Urothelium cell line (cell line): ENCODE data around the gene CDC14A.
"Not testable (repeated sequence)": the region's sequence is repeated elsewhere in the genome, so short reads cannot be mapped to it uniquely, and the experiment has no call there.

Experiments used
- DNase-seq: peaks from one replicate; pipeline ENCODE4 v3.0.0; 2011; ENCODE audit warnings: low spot score, mixed read lengths
- FAIRE-seq: peaks from 2 replicates; lab custom pipeline; 2011; peaks lifted over from hg19 to GRCh38; lab: Jason Lieb, UNC

The CDC14A gene

DNA sequence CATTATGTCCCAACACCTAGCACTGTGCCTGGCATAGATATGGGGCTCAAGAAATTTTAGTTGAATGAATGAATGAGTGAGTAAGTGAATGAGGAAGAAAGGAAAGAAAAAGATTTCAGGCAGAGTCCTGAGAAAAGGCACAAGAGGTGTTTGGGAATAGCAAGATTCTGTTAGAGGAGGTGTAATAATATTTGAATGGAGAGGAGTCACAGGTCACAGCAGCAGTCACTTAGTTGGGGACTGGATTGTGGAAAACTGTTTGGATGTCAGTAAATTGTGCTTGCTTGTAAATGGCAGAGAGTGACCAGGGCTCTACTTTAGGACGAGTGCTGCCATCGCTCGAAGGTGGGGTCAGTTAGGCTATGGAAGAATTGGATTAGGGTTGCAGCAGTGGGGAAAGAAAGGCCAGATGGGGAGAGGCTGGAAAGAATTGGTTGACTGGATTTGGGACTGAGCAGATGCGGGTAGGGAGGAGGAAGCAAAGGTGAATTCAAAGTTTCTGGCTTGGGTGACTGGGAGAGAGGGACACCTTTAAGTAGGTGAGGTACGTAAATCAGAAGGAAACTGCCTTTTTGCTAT is 9.3 kb downstream of the CDC14A start:
- DNase-seq (no peak), FAIRE-seq (no peak)

DNA sequence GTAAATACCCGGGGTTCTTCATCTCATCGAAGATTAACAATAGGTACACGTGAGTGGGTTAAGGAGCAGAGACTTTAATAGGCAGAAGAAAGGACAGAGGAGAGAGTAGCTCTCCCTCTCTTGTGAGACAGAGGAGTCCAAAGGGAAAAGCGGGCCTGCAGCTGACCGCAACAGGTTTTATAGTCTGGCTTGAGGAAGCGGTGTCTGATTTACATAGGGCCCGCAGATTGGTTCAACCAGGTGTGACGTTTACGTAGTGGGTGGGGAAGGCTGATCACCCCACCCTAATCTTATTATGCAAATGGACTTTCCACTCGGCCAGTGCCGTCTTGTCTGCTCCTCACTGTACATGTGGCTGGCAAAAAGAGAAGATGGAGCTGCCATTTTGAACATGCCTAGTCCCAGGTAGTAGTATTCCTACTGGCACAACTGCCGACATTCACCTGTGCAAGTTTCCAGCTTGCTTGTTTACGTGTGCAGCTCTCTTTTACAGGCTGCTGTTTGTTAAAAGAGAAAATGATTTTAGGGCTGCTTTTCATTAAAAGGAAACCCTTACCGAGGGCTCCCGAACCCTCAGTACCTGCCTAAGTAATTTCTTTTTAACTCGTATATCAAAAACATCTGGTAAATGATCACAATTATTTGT is 10.6 kb downstream of the CDC14A start:
- DNase-seq: no peak
- no peak for FAIRE-seq

DNA sequence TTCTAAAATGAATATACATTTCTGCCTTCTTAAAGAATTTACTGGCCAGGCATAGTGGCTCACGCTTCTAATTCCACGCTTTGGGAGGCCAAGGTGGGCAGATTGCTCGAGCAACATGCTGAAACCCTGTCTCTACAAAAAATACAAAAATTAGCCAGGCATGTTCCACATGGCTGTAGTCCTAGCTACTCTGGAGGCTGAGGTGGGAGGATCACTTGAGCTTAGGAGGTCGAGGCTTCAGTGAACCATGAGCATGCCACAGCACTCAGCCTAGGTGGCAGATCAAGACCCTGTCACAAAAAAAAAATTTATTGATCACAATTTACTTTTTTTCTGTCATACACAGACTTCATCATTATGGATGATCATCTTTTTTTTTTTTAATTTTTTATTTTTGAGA is 11.5 kb downstream of the CDC14A start:
- no peak for FAIRE-seq

DNA sequence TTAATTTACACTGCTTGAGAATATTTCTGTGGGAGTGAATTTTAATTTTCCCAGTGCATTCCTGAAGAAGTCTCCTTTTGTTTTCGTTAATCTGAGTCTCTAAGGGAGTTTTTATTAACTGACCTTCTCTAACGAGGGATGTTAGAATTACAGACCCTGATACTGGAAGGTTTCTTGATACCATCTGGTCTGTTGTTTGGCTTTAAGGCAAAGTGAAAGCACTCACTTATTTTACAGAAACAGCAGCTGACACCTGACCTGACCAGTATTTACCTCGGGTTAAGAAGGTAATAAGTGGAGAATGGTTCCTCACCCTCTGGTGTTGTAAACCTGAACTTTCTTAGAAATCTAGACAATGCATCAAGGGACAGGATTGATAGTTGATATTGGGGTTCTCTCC is 12.4 kb downstream of the CDC14A start:
- FAIRE-seq (no peak), DNase-seq (no peak)

More for the DNA sequence above, 11.5 kb downstream of the CDC14A start:
- no peak for DNase-seq

DNA sequence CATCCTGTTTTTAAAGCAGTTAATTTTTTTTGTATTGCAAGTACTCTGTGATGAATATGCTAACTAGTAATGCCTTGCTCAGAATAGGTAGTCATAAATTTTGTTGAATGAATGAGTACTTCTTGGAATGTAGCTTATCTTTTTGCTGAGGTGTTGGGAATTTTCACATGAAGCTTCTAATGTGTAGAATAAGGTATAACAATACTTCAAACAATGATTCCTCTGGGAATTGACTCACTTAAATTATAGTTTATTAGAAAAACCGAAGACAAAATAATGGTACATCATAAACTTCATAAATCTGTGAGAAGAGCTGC is 13.9 kb downstream of the CDC14A start:
- no peak for FAIRE-seq
- DNase-seq: no peak

DNA sequence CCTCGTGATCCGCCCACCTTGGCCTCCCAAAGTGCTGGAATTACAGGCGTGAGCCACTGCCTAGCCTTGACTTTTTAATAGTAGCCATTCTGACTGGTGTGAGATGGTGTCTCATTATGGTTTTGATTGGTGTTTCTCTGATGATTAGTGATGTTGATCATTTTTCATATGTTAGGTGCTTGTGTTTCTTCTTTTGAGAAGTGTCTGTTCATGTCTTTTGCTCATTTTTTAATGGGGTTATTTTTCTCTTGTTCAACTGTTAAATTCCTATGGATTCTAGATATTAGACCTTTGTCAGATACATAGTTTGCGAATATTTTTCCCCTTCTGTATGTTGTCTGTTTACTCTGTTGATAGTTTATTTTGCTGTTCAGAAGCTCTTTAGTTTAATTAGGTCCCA is 17.0 kb downstream of the CDC14A start:
- not testable (repeated sequence) for DNase-seq, FAIRE-seq

DNA sequence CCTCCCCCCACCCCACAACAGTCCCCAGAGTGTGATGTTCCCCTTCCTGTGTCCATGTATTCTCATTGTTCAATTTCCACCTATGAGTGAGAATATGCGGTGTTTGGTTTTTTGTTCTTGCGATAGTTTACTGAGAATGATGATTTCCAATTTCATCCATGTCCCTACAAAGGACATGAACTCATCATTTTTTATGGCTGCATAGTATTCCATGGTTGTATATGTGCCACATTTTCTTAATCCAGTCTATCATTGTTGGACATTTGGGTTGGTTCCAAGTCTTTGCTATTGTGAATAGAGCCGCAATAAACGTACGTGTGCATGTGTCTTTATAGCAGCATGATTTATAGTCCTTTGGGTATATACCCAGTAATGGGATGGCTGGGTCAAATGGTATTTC is 21.6 kb downstream of the CDC14A start:
- not testable (repeated sequence) for DNase-seq, FAIRE-seq

DNA sequence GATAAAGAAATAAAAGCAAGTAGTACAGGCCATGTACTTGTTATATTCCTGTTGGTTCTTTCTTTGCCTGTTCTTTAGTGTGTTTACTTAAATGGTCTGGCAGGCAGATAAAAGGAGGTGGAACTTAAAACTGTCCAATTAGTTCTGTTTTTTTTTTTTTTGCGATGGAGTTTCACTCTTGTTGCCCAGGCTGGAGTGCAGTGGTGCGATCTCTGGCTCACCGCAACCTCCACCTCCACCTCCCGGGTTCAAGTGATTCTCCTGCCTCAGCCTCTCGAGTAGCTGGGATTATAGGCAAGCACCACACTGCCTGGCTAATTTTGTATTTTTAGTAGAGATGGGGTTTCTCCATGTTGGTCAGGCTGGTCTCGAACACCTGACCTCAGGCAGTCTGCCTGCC is 24.6 kb downstream of the CDC14A start:
- not testable (repeated sequence) for FAIRE-seq, DNase-seq

DNA sequence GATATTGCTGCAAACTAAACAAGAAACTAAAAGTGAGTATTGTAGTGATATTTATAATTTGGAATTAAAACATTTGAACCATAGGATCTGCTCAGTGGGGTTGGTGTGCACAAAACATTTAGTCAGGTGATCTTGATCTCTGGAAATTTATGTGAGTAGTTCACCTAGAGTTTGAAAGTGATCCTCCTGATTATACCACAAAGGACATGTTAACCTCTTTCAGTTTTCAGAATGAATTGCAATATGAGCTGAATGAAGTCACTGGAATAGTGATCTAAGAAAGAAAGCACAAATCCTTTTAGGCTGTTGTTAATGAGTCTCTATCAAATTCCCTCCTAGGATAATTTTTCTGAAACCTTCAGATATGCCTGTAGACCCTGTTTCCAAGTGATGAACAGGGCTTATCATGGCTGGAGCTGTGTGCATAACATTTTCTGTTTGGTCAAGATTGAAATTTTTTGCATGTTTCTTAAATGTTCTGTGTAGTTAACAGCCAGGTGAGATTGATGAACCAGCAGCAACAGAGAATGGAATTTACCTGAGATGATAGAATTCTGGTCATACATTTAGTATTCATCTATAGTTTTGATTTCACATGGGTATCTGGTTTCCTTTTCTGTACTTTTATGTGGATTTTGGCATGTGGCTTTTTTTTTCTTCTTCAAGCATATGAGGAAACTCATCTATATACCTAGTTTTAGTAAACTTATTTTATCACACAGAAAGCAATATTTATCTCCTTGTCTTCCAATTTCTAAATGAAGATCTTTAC is 25.5 kb downstream of the CDC14A start:
- FAIRE-seq: no peak
- no peak for DNase-seq

DNA sequence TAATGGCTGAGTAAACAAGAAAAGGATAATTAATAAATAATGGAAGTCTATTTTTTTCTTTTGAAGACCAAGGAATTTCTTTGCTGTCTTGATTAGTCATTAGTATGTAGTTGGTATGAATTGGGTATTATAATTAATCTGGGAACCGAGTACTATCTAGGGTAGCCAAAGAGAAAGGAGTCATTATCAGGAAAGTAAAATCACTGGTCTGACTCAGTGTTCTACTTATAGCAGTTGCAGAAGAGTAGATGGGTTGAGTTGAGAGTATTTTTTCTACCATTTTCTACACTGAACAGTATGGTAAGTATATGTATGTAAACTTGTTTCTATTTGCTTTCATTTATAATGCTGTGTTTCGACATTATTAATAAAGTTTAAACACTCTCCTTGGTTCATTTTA is 26.6 kb downstream of the CDC14A start:
- FAIRE-seq (no peak), DNase-seq (no peak)

DNA sequence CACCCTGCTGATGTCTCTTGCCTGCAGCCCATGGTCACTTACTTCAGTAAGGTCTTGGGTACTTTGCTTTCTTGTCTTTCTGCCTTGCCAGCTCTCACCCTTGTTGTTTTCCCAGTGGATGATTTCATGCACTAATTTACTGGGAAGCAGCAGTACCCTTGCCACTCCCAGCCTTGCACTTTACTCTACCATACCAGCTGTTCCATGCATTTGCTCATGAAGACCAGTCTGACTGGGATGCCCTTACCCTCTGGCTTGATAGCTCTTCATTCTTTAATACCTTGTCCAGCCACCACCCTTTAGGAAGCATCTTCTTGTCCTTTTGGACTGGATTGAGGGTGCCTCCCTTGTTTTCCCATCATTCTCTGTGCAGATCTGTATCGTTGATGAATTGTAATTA is 28.3 kb downstream of the CDC14A start:
- DNase-seq (no peak), FAIRE-seq (no peak)

DNA sequence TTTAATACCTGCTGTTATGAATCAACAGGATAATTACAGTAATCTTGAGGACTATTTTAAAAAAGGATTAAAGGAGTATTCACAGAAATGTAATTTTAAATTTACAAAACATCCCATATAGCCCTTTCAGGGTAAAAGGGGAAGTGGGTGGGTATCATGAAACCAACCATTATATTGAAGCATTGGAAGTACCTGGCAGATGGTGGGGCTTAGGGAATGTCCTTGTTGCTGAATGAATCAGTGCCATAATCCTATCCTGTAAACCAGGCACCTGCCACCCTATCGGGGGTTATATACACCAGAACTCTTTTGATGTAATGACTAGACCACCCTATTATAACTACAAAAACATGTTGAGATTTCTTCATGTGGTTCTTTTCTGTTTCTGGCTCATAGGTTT is 30.4 kb downstream of the CDC14A start:
- FAIRE-seq: no peak
- DNase-seq: no peak

DNA sequence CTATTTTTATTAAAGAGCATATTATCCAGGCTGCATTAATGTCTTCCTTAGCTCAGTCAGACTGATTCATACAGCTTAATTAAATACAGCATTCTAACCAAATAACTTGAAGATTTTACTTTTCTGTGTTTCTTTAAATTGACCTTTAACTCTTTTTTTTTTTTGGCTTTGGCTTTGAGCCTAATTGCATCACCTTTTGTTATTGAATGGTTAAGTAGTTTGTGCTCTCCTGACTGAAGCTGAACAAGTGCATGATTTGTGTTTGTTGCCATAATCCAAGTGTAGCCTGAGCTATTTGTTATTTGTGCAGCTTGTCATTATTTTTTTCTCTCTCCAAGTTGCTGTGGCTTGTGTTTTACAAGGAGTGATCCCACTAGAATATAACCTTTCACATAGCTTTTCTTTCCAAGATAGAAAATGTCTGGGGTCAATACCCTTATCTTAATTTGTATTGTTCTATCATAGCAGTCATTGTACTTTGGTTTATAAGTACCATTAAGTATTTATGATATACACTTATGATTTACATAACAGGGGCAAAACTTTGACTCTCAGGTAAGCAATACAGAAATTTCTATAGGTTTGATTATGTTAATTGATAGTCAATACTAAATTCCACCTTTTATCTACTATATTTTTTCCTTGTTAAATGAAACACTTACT is 31.6 kb downstream of the CDC14A start:
- FAIRE-seq (no peak), DNase-seq (no peak)

DNA sequence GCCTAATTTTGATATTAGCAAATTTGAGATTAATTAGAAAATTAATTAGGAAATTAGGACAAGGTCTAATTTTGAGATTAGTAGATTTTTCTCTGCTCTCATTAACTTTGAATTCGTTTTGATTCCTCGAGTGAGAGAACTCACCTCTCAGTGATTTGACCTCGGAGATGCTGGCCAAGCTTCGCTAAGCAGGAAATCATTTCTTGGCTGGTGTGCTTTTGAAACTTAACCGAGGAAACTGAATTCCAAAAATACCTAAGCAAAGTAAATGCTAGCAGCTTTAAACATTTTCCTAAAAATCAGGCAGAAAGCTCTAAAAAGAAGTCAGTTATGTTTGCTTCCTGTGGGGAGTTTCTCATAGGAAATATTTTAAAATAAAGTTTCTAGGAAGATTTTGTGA is 34.9 kb downstream of the CDC14A start:
- DNase-seq (no peak), FAIRE-seq (no peak)

DNA sequence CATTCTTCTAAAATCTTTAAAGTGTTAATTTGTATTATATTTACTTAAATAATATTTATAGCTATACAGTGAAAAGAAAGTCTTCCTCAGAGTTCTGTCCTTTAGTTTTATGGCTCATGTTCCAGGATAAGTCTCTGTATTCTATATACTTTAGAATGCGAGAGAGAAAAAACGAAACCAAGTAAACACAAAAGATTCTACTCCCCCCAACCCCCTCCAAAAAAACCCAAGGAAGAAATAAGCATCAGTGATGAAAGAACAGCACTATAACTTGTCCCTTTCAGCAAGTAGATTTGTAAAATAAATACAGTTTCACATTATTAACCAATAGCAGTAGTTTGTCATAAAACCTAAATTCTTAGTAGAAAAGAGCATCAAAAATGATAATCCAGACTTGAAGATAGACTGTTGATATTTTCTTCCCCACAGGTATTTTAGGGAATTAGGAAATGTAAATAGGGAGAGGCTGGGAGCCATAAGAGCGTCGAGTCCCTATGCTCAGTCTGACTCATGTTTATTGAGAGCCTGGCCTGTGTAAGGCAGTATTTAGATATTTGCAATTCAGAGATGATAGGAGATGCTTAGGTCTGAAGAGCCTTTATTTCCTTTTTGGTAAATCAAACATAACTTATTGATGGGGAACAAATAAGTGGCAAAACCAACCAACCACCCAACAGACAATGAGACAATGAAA is 35.5 kb downstream of the CDC14A start:
- no peak for FAIRE-seq

DNA sequence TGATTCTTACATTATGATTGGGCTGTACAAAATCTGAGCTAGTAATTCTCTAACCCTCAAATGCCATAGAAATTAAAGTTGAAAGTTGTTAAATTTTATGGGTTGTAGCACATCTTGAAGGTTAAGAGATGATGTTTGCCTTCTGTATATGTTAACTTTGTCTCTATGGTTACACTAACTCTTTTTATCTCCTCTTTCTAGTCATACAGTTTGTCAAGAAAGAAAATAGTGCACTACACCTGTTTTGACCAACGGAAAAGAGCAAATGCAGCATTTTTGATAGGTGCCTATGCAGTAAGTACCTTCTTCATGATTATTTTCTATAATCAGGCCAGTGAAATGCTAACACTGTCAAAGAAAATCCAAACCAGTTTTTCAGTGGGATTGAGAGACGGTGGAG is 38.2 kb downstream of the CDC14A start:
- no peak for FAIRE-seq

More for the DNA sequence above, 35.5 kb downstream of the CDC14A start:
- no peak for DNase-seq

DNA sequence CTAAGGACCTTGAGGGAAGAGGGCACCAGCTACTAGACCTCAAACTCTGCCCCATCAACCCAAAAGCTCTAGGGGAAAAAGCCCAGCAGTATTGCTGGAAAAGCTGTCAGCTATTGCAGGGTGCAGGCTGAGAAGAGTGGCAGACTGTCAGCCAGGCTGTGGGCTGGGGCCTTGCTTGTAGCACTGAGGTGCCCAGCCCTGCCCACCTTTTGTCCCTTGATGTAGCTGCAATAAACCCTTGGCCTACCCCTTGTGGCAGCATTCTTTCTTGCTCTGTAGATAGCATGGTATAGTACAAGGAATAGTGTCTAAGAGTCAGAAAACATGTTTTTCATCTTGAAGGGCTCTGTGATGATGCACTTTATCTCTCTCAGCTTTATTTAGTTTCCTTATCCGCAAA is 39.4 kb downstream of the CDC14A start:
- DNase-seq (no peak), FAIRE-seq (no peak)

More for the DNA sequence above, 38.2 kb downstream of the CDC14A start:
- DNase-seq: no peak

DNA sequence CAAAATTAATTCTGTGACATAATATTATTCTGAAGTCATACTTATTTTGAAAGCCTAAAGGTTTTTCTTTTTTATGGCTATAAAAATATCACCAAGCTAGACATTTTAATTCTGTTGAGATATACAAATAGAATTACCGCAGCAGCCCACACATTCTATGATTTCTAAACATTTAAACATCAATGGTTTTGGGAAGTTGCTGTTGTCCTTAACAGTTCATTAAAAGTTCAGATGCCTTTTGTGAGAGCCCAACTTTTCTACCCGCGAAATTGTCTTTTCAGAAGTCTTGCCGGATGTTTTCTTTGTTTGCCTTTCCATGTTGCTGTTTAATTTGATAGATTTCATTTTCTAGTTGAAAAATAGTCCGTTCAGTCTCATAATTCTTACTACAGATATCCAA is 40.5 kb downstream of the CDC14A start:
- DNase-seq (no peak), FAIRE-seq (no peak)

DNA sequence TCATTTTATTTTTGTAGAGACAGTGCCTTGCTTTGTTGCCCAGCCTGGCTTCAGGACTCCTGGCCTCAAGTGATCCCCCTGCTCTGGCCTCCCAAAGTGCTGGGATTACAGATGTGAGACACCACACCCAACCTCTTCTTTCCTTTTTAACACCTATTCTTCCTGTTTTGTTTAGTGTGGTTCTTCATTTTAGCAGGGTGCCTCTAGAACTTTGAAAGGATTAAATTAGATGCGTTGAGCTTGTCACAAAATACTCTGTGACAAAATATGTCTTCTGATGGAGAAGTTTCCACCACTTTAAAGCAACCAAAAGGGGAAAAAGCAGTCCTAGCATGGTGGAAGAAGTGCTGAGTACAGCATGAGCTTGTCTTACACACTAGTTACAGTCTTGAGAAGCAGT is 42.0 kb downstream of the CDC14A start:
- no peak for DNase-seq

DNA sequence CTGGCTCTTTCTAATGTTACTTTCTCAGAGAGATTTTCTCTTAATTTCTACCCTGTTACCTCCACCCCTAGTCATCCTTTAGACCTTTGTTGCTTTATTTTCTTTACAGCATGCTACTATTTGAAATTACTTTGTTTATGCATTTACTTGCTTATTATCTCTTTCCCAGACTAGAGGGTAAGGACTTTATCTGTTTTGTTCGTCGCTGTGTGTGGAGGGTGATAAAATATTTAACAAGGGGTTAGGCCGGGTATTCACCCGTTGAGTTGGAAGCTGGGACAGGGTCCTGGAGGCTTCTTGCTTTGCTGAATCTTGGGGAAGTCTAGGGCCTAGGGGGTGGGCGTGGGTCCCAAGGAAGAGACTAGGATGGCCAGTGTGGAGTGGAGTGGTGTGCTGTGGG is 43.6 kb downstream of the CDC14A start:
- FAIRE-seq (no peak), DNase-seq (no peak)

More for the DNA sequence above, 42.0 kb downstream of the CDC14A start:
- FAIRE-seq: no peak

DNA sequence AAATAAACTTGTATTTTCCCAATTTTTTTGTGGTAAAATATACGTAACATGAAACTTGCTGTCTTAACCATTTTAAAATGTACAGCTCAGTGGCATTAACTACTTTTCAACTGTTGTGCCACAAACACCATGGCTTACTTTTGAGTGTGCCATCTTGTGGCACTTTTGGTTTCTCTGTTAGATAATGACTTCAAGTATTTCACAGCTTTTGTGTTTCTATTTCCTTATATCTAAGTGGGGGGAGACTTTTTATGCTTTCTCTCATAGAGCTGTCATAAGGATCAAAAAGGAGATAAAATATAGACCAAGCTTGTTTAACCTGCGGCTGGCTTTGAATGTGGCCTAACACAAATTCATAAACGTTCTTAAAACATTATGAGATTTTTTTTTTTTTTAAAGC is 44.3 kb downstream of the CDC14A start:
- DNase-seq (no peak), FAIRE-seq (no peak)
